ENCODE data around the gene GLT6D1.

The GLT6D1 gene

GRCh38 chr9:135620558-135620957 is 18.8 kb downstream of the GLT6D1 start:
- no peak for DNase-seq

GRCh38 chr9:135619599-135619886 is 19.8 kb downstream of the GLT6D1 start:
- no peak for DNase-seq

- DNase-seq = no peak
Measured at GRCh38 chr9:135618866-135619598, 20.3 kb downstream of the GLT6D1 start.

GRCh38 chr9:135617991-135618411 is 21.3 kb downstream of the GLT6D1 start:
- no peak for DNase-seq

- no peak for DNase-seq
Measured at GRCh38 chr9:135617538-135617900, 21.8 kb downstream of the GLT6D1 start.

GRCh38 chr9:135616619-135617537 is 22.5 kb downstream of the GLT6D1 start:
- no peak for DNase-seq

- DNase-seq = no peak
Measured at GRCh38 chr9:135615666-135616618, 23.4 kb downstream of the GLT6D1 start.

GRCh38 chr9:135614821-135615665 is 24.3 kb downstream of the GLT6D1 start:
- DNase-seq = no peak

- DNase-seq = no peak
Measured at GRCh38 chr9:135613946-135614805, 25.2 kb downstream of the GLT6D1 start.

GRCh38 chr9:135612981-135613910 is 26.1 kb downstream of the GLT6D1 start:
- DNase-seq = no peak

- no peak for DNase-seq
Measured at GRCh38 chr9:135612437-135612836, 26.9 kb downstream of the GLT6D1 start.

GRCh38 chr9:135611875-135612209 is 27.5 kb downstream of the GLT6D1 start:
- no peak for DNase-seq

- no peak for DNase-seq
Measured at GRCh38 chr9:135611142-135611874, 28.0 kb downstream of the GLT6D1 start.

GRCh38 chr9:135610290-135611141 is 28.8 kb downstream of the GLT6D1 start:
- DNase-seq = no peak

- no peak for DNase-seq
Measured at GRCh38 chr9:135609366-135609955, 29.9 kb downstream of the GLT6D1 start.

GRCh38 chr9:135608999-135609317 is 30.4 kb downstream of the GLT6D1 start:
- no peak for DNase-seq

- DNase-seq = no peak
Measured at GRCh38 chr9:135608294-135608998, 30.9 kb downstream of the GLT6D1 start.
